Measurements from ENCODE around the gene RPL36A.

The RPL36A gene

GRCh38 chrX:101390664-101391525 is at the start of gene RPL36A:
TSS of gene RPL36A (plus strand) at chrX:101391011. CDS start at chrX:101391044, 33 bp downstream.
- DNase-seq, result peak; percentile 76

- DNase-seq, result no peak
Observed at GRCh38 chrX:101347859-101348451, 42.9 kb upstream of the RPL36A start.

GRCh38 chrX:101348452-101349192 is 42.2 kb upstream of the RPL36A start, which contains the start of gene TIMM8A:
TSS of gene TIMM8A (minus strand) at chrX:101348742. CDS start at chrX:101348664, 78 bp downstream.
- DNase-seq, result peak; percentile 73

- no peak for DNase-seq
Observed at GRCh38 chrX:101349193-101349562, 41.6 kb upstream of the RPL36A start.

GRCh38 chrX:101357166-101357795 is 33.5 kb upstream of the RPL36A start:
- no peak for DNase-seq

GRCh38 chrX:101359966-101360365 is 30.8 kb upstream of the RPL36A start:
- no peak for DNase-seq

GRCh38 chrX:101360390-101360789 is 30.4 kb upstream of the RPL36A start:
- DNase-seq, result no peak

- DNase-seq, result no peak
Observed at GRCh38 chrX:101362116-101362515, 28.7 kb upstream of the RPL36A start.

- no peak for DNase-seq
Observed at GRCh38 chrX:101362757-101363156, 28.1 kb upstream of the RPL36A start.

- no peak for DNase-seq
Observed at GRCh38 chrX:101365301-101365795, 25.5 kb upstream of the RPL36A start.

- DNase-seq, result no peak
Observed at GRCh38 chrX:101368800-101369199, 22.0 kb upstream of the RPL36A start.

GRCh38 chrX:101369687-101370086 is 21.1 kb upstream of the RPL36A start:
- DNase-seq, result no peak

- DNase-seq, result no peak
Observed at GRCh38 chrX:101370888-101371504, 19.8 kb upstream of the RPL36A start.

GRCh38 chrX:101377547-101377946 is 13.3 kb upstream of the RPL36A start:
- no peak for DNase-seq

GRCh38 chrX:101383679-101384205 is 7.1 kb upstream of the RPL36A start:
- DNase-seq, result no peak

GRCh38 chrX:101385026-101385684 is 5.7 kb upstream of the RPL36A start:
- DNase-seq, result no peak

GRCh38 chrX:101385795-101386541 is 4.8 kb upstream of the RPL36A start, which contains the start of gene BTK:
TSS of gene BTK (minus strand) at chrX:101386191. CDS start at chrX:101375284, 10,907 bp downstream.
- DNase-seq, result no peak

- DNase-seq, result no peak
Observed at GRCh38 chrX:101386542-101386885, 4.3 kb upstream of the RPL36A start.

GRCh38 chrX:101388604-101389003 is 2.2 kb upstream of the RPL36A start:
- no peak for DNase-seq

GRCh38 chrX:101391831-101392230 is 1.0 kb downstream of the RPL36A start:
- no peak for DNase-seq
